ENCODE measurements around the gene GPC5. TPM values are rescaled to one million over a fixed set of nuclear protein-coding genes. Genes with fewer than 3 reads are reported as not detected.
"Not testable (repeated sequence)": the region's sequence is repeated elsewhere in the genome, so short reads cannot be mapped to it uniquely, and the experiment has no call there.

Gene GPC5
- total RNA-seq, 2 donors from 2014 or later = not detected

GRCh38 chr13:92864584-92865284 is 1466.3 kb downstream of the GPC5 start:
- Histone ChIP-seq H3K9me3 (no peaks in the 10 kb centered on the region), H3K4me1 (no peaks in the 10 kb centered on the region), H3K4me3 (no peak overlapping the region), H3K27me3 (no peaks in the 10 kb centered on the region), H3K36me3 (replicated peaks in 1 of 2; ENCODE audit: insufficient read depth in 1 of 2, low read depth in 2 of 2) (no peaks in the 10 kb centered on the region), H3K27ac (no peak overlapping the region)
- ATAC-seq (no peak), DNase-seq (no peak)
- intact Hi-C loops (cut with DNase I) = no loop called here
- TF ChIP-seq POLR2A (IDR thresholded peaks at IDR 0.05) = no peak
- TF ChIP-seq CTCF (IDR thresholded peaks at IDR 0.05) = no peak
- 68 to 70% methylated on average over 6 of the region's 6 CpGs for WGBS, 2 donors

- H3K27me3 ChIP-seq = no peaks in the 10 kb centered on the region
- H3K36me3 ChIP-seq (replicated peaks in 1 of 2; ENCODE audit: insufficient read depth in 1 of 2, low read depth in 2 of 2) = no peaks in the 10 kb centered on the region
- ATAC-seq = no peak
- TF ChIP-seq CTCF (IDR thresholded peaks at IDR 0.05) = no peak
- no peak for TF ChIP-seq POLR2A (IDR thresholded peaks at IDR 0.05)
- WGBS, 2 donors = 79 to 83% methylated on average over 3 of the region's 3 CpGs
- no peaks in the 10 kb centered on the region for H3K9me3 ChIP-seq
- no peak overlapping the region for H3K4me3 ChIP-seq
- no peak overlapping the region for H3K27ac ChIP-seq
- no peaks in the 10 kb centered on the region for H3K4me1 ChIP-seq
- no peak for DNase-seq
- intact Hi-C loops (cut with DNase I) = no loop called here
Observed at GRCh38 chr13:92873029-92873428, 1474.6 kb downstream of the GPC5 start.

GRCh38 chr13:92886535-92887077 is 1488.2 kb downstream of the GPC5 start:
- Histone ChIP-seq H3K4me1 (no peaks in the 10 kb centered on the region), H3K27me3 (no peaks in the 10 kb centered on the region), H3K4me3 (no peak overlapping the region), H3K27ac (no peak overlapping the region), H3K9me3 (no peaks in the 10 kb centered on the region), H3K36me3 (replicated peaks in 1 of 2; ENCODE audit: insufficient read depth in 1 of 2, low read depth in 2 of 2) (no peaks in the 10 kb centered on the region)
- intact Hi-C loops (cut with DNase I) = no loop called here
- 67 to 73% methylated on average over 1 of the region's 1 CpG for WGBS, 2 donors
- ATAC-seq = no peak
- TF ChIP-seq POLR2A (IDR thresholded peaks at IDR 0.05) (no peak), CTCF (IDR thresholded peaks at IDR 0.05) (no peak)
- DNase-seq = no peak

- Histone ChIP-seq H3K4me1 (no peaks in the 10 kb centered on the region), H3K27me3 (no peaks in the 10 kb centered on the region), H3K9me3 (peaks cover 0 to 4% (median 0%) of the 10 kb centered on the region in 3 donors), H3K4me3 (no peak overlapping the region), H3K36me3 (replicated peaks in 1 of 2; ENCODE audit: insufficient read depth in 1 of 2, low read depth in 2 of 2) (no peaks in the 10 kb centered on the region), H3K27ac (no peak overlapping the region)
- TF ChIP-seq POLR2A (IDR thresholded peaks at IDR 0.05) = no peak
- TF ChIP-seq CTCF (IDR thresholded peaks at IDR 0.05) = no peak
- WGBS, 2 donors = 86 to 90% methylated on average over 3 of the region's 3 CpGs
- no peak for DNase-seq
- intact Hi-C loops (cut with DNase I) = no loop called here
- no peak for ATAC-seq
Observed at GRCh38 chr13:92894447-92894846, 1496.0 kb downstream of the GPC5 start.

GRCh38 chr13:92896842-92897241 is 1498.4 kb downstream of the GPC5 start:
- 28 to 51% methylated on average over 2 of the region's 2 CpGs for WGBS, 2 donors

GRCh38 chr13:92898946-92899345 is 1500.5 kb downstream of the GPC5 start:
- H3K36me3 ChIP-seq (replicated peaks in 1 of 2; ENCODE audit: insufficient read depth in 1 of 2, low read depth in 2 of 2); H3K9me3 ChIP-seq; H3K4me3 ChIP-seq; ATAC-seq; DNase-seq; H3K4me1 ChIP-seq; H3K27ac ChIP-seq; H3K27me3 ChIP-seq; intact Hi-C loops (cut with DNase I): not testable (repeated sequence)

More at GRCh38 chr13:92896842-92897241, 1498.4 kb downstream of the GPC5 start:
- TF ChIP-seq CTCF (IDR thresholded peaks at IDR 0.05) (peak in 1 of 7 experiments; percentile 25), POLR2A (IDR thresholded peaks at IDR 0.05) (no peak)
- Histone ChIP-seq H3K27ac (no peak overlapping the region), H3K9me3 (peaks cover 0 to 4% (median 0%) of the 10 kb centered on the region in 3 donors), H3K4me3 (no peak overlapping the region), H3K27me3 (no peaks in the 10 kb centered on the region), H3K36me3 (replicated peaks in 1 of 2; ENCODE audit: insufficient read depth in 1 of 2, low read depth in 2 of 2) (no peaks in the 10 kb centered on the region), H3K4me1 (no peaks in the 10 kb centered on the region)
- ATAC-seq (no peak), DNase-seq (no peak)
- intact Hi-C loops (cut with DNase I) = no loop called here
